Heart left ventricle (tissue), 13 donors: ENCODE results near the gene PRMT9.

Experiments used
- POLR2A ChIP-seq, 2 donors: fragments of 450-650 bp; IDR thresholded peaks; one replicate each; pipeline ENCODE4 v1.6.1; 2017; ENCODE audit warnings: antibody characterized with exemption in 2 of 2, mild to moderate bottlenecking in 2 of 2, moderate library complexity in 2 of 2
- TF ChIP-seq, protein P1 (sequence below), 12 donors: fragments of 200-600 bp; sonication (generic) in 4 of 12; IDR thresholded peaks; one replicate each; pipeline versions ENCODE4 v1.5.0 to v1.8.0; 2018 to 2022; ENCODE audit warnings: antibody characterized with exemption in 12 of 12, mild to moderate bottlenecking in 5 of 12
- donor health status: ischemic (EF 13 %, LVEDD 7.1; RV severe dilation, severe dysfunction).
- donor health status: DM: no; HTN: yes; CAD: no.
- donor health status: DM: no; HTN: no; CAD: no.
- donor health status: ischemic (EF 25% LVEDD 6.9; RV normal size, moderate dysfunction).
- donor health status: ischemic (EF 25% LVEDD 5.7; RV mildly dilated, moderate dysfunction).
- donor health status: ischemic (EF 35%, LVEDD 5.7; RV mildly dilated, moderate dysfunction).
- donor health status: nonischemic (EF 11% LVEDD 7.7; RV severe dilation, severe dysfunction).
- donor health status: DM: yes; HTN: yes; CAD: no.
- donor health status: PGD.
- donor health status: ischemic (EF 29% LVEDD 5.4; RV normal size, mild dysfunction).
- donor health status: nonischemic (EF 23%, LVEDD 6.1; RV moderate dilation, normal function).

DNA sequence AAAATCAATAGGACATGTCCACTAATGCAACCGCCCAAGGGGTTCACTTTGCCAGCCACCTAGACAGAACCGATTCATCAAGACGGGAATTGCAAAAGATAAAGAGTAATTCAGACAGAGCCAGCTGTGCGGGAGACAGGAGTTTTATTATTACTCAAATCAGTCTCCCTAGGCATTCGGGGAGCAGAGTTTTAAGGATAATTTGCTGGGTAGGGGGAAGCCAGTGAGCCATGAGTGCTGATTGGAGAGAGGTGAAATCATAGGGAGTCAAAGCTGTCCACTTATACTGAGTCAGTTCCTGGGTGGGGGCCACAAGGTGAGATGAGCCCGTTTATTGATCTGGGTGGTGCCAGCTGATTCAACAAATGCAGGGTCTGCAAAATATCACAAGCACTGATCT, 58.2 kb downstream of the PRMT9 start:
- no peak for TF ChIP-seq POLR2A (IDR thresholded peaks at IDR 0.05)
- TF ChIP-seq, protein P1, sequence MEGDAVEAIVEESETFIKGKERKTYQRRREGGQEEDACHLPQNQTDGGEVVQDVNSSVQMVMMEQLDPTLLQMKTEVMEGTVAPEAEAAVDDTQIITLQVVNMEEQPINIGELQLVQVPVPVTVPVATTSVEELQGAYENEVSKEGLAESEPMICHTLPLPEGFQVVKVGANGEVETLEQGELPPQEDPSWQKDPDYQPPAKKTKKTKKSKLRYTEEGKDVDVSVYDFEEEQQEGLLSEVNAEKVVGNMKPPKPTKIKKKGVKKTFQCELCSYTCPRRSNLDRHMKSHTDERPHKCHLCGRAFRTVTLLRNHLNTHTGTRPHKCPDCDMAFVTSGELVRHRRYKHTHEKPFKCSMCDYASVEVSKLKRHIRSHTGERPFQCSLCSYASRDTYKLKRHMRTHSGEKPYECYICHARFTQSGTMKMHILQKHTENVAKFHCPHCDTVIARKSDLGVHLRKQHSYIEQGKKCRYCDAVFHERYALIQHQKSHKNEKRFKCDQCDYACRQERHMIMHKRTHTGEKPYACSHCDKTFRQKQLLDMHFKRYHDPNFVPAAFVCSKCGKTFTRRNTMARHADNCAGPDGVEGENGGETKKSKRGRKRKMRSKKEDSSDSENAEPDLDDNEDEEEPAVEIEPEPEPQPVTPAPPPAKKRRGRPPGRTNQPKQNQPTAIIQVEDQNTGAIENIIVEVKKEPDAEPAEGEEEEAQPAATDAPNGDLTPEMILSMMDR (IDR thresholded peaks at IDR 0.05): no peak
